DOHH2 (cell line): ENCODE data around the gene SYT3.
"Not testable (repeated sequence)": the region's sequence is repeated elsewhere in the genome, so short reads cannot be mapped to it uniquely, and the experiment has no call there.

Experiments
- H3F3A ChIP-seq: fragments of 200-600 bp; sonication (generic), shearing (Covaris generic); 2 replicates; pipeline ENCODE4 v1.6.0; 2016; ENCODE audit warnings: antibody characterized with exemption, mild to moderate bottlenecking; ENCODE audit not compliant: control insufficient read depth, insufficient read depth
- H3K27ac ChIP-seq: fragments of 200-600 bp; sonication (generic); 2 replicates; pipeline ENCODE4 v1.5.1; 2014; ENCODE audit warnings: low read depth, mild to moderate bottlenecking, low read length, moderate library complexity
- H3K27me3 ChIP-seq: fragments of 200-600 bp; sonication (generic); 2 replicates; pipeline ENCODE4 v1.6.1; 2014; ENCODE audit warnings: mild to moderate bottlenecking, low read length, mixed read lengths; ENCODE audit not compliant: control insufficient read depth
- H3K36me3 ChIP-seq: fragments of 200-600 bp; sonication (generic); 2 replicates; pipeline ENCODE4 v1.6.1; 2014; ENCODE audit warnings: mild to moderate bottlenecking, low read length, moderate library complexity, mixed read lengths; ENCODE audit not compliant: control insufficient read depth
- H3K4me1 ChIP-seq: fragments of 200-600 bp; sonication (generic); 2 replicates; pipeline ENCODE4 v1.6.1; 2014; ENCODE audit warnings: mild to moderate bottlenecking, low read length, mixed read lengths; ENCODE audit not compliant: control insufficient read depth
- H3K4me2 ChIP-seq: fragments of 200-600 bp; sonication (generic); 2 replicates; pipeline ENCODE4 v1.6.0; 2014; ENCODE audit warnings: mild to moderate bottlenecking, low read length, moderate library complexity
- H3K4me3 ChIP-seq: fragments of 200-600 bp; sonication (generic); 2 replicates; pipeline ENCODE4 v1.5.1; 2014; ENCODE audit warnings: mild to moderate bottlenecking, low read length, mixed read lengths
- H3K79me2 ChIP-seq: fragments of 200-600 bp; sonication (generic); 2 replicates; pipeline ENCODE4 v1.6.1; 2014; ENCODE audit warnings: mild to moderate bottlenecking, low read length, mixed read lengths; ENCODE audit not compliant: control insufficient read depth
- H3K9me2 ChIP-seq: fragments of 200-600 bp; sonication (generic); replicated peaks from 2 replicates; pipeline ENCODE4 v1.6.1; 2014; ENCODE audit warnings: mild to moderate bottlenecking, low read length, mixed read lengths; ENCODE audit not compliant: control insufficient read depth
- H3K9me3 ChIP-seq: fragments of 200-600 bp; sonication (generic); 2 replicates; pipeline ENCODE4 v1.6.1; 2014; ENCODE audit warnings: antibody characterized with exemption, low read length, mixed read lengths; ENCODE audit not compliant: control insufficient read depth, insufficient read depth
- H4K20me1 ChIP-seq: fragments of 200-600 bp; sonication (generic); 2 replicates; pipeline ENCODE4 v1.6.0; 2014; ENCODE audit warnings: low read depth, mild to moderate bottlenecking, antibody characterized with exemption, low read length, moderate library complexity; ENCODE audit not compliant: control insufficient read depth, insufficient read depth
- CTCF ChIP-seq: fragments of 200-600 bp; sonication (generic); IDR thresholded peaks from one replicate; pipeline ENCODE4 v1.5.1; 2014; ENCODE audit warnings: antibody characterized with exemption, mild to moderate bottlenecking, low read depth, low read length; ENCODE audit not compliant: poor library complexity, severe bottlenecking
- EZH2phosphoT487 ChIP-seq: fragments of 200-600 bp; sonication (generic); IDR thresholded peaks from 2 replicates; pipeline ENCODE4 v1.6.1; 2017; ENCODE audit warnings: borderline replicate concordance, mild to moderate bottlenecking, antibody characterized with exemption, low read length, moderate library complexity, mixed read lengths

Gene SYT3

GRCh38 chr19:50580970-50581634 lies 58.6 kb downstream of the SYT3 start:
- Histone ChIP-seq H3K4me1 (no peaks in the 10 kb centered on the region), H3K4me3 (no peak overlapping the region), H3K27ac (no peak overlapping the region)

GRCh38 chr19:50580240-50580639 lies 59.4 kb downstream of the SYT3 start:
- H3K4me2 ChIP-seq: no peak overlapping the region
- no peaks in the 10 kb centered on the region for H3K4me1 ChIP-seq
- no peaks in the 10 kb centered on the region for H4K20me1 ChIP-seq
- H3K9me3 ChIP-seq: no peaks in the 10 kb centered on the region
- no peaks in the 10 kb centered on the region for H3K27me3 ChIP-seq
- H3K4me3 ChIP-seq: no peak overlapping the region
- TF ChIP-seq EZH2phosphoT487 (no peak), CTCF (no peak)
- no peaks in the 10 kb centered on the region for H3K9me2 ChIP-seq
- H3F3A ChIP-seq: no peaks in the 10 kb centered on the region
- no peak overlapping the region for H3K27ac ChIP-seq
- H3K79me2 ChIP-seq: no peaks in the 10 kb centered on the region
- no peaks in the 10 kb centered on the region for H3K36me3 ChIP-seq

More at GRCh38 chr19:50580970-50581634, 58.6 kb downstream of the SYT3 start:
- Histone ChIP-seq H3F3A (no peaks in the 10 kb centered on the region), H3K4me2 (no peak overlapping the region), H3K79me2 (no peaks in the 10 kb centered on the region), H4K20me1 (no peaks in the 10 kb centered on the region), H3K9me3 (no peaks in the 10 kb centered on the region), H3K27me3 (no peaks in the 10 kb centered on the region), H3K36me3 (no peaks in the 10 kb centered on the region), H3K9me2 (no peaks in the 10 kb centered on the region)
- no peak for TF ChIP-seq EZH2phosphoT487
- TF ChIP-seq CTCF: no peak

GRCh38 chr19:50576769-50577168 lies 62.9 kb downstream of the SYT3 start:
- not testable (repeated sequence) for H3K36me3 ChIP-seq, H4K20me1 ChIP-seq, H3K27me3 ChIP-seq, H3K27ac ChIP-seq, H3K9me3 ChIP-seq, H3K4me3 ChIP-seq, H3F3A ChIP-seq, H3K4me2 ChIP-seq, H3K9me2 ChIP-seq, H3K4me1 ChIP-seq, H3K79me2 ChIP-seq

- Histone ChIP-seq H3K27me3 (no peaks in the 10 kb centered on the region), H3K79me2 (no peaks in the 10 kb centered on the region), H3K9me3 (no peaks in the 10 kb centered on the region), H3K4me3 (no peak overlapping the region), H3K4me1 (no peaks in the 10 kb centered on the region), H4K20me1 (no peaks in the 10 kb centered on the region), H3K4me2 (no peak overlapping the region), H3K36me3 (no peaks in the 10 kb centered on the region), H3K9me2 (no peaks in the 10 kb centered on the region), H3F3A (no peaks in the 10 kb centered on the region), H3K27ac (no peak overlapping the region)
- TF ChIP-seq CTCF: no peak
- TF ChIP-seq EZH2phosphoT487: no peak
These were observed 65.8 kb downstream of the SYT3 start for GRCh38 chr19:50573741-50574461.
